Raji (cell line): ENCODE measurements around the gene TGFBR3.

ENCODE experiments used
- POLR2A ChIP-seq: IDR thresholded peaks from 2 replicates; pipeline ENCODE4 v1.6.1; 2011; ENCODE audit warnings: low read depth, low read length, control low read depth; ENCODE audit not compliant: insufficient read depth

TGFBR3 gene

DNA sequence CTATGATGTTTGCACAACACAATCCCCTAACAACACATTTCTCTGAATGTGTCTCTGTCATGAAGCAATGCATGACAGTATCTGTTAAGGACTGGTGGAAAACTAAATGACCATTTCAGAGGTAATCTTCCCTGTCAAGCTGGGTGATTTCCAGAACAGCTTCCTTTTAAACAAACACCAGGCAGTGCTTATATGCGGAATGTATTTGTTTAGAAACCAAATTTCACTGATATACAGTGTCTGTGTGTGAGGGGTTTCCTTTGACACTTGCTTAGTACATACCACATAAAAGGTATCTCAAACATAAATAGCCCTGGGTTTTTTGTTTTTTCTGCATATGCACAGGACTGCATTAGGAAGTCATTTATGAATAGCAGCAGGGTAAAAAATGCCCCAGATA lies 95.6 kb downstream of the TGFBR3 start:
- no peak for TF ChIP-seq POLR2A

DNA sequence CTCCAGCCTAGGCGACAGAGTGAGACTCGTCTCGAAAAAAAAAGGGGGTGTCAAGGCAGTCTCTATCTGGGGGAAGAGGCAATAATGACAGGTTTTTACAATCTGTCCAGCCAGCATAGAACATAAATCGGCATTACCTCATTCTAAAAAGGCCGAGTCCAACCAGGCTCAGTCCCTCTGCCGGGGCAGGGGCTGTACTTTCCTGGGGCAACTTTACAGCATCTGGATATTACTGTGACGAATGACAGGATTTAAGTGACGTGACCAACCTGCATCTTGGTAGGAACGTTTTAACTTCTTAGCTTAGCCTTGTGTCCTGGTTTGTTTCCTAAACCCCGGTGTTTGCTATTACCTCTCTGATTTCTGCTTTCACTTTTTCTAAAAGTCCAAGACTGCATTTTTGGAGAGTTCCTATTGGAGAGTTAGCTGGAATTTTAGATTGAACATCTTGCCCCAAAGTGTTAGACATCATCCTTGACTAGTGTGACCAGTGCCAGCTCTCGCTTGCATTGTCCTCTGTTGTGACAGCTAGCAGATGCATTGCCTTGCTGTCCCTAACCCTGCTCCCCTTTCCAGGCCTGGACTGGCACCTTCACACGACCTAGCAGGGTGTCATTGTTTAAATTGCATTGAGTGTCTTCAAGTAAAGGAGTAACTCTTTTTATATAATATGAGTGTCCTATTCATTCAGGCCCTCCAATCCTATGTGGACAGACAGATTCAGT lies 96.5 kb downstream of the TGFBR3 start:
- TF ChIP-seq POLR2A: no peak

DNA sequence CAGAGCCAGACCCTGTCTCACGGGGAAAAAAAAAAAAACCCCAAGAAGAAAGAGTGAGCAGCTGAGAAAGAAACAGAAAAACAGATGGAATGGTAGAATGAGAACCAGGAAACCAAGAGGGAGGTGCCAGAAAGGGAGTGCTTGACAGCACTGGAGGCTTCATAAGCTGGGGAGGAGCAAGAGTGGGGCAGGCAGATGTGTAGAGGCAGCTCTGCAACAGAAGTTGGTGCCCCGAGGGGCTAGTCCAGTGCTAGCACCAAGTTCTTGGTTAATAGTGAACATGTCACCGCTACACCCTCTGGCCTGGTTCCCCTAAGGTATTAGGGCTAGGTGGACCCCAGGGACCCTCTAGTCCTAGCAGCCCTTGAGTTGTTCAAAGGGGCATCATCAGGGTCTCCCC lies 98.0 kb downstream of the TGFBR3 start:
- no peak for TF ChIP-seq POLR2A

DNA sequence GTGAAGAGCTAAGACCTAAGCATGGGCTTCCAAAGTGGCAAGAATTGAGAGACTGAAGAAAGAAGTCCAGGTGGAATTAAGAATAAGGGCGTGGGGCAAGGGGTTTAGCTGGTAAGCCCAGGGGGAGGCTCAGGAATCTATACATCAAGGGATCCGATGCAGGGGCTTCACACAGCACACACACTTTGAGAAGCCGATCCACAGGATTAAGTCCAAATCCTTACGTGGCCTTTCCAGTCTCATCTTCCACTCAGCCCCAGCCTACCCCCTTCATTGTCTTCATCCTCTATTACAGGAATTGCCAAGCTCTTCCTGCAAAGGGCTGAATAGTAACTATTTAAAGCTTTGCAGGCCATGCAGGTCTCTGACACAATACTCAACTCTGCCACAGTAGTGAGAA lies 101.3 kb downstream of the TGFBR3 start:
- TF ChIP-seq POLR2A: no peak

DNA sequence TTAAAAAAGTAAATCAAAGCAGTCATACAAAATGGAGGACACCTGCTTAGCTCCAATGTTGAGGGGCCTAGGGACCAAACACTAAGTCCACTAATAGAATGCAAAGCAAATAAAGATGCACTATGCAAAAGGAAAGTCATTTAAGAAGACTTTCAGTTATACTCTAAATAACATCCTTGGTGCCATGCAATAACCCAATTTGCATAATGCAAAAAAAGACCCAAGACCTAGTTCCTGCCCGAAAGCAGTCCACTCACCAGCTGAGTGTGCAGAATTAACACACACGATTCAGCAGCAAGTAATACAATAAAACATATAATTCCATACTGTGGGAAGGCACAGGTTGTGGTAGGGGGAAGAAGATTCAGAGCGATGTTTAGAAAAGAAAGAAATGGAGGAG lies 101.8 kb downstream of the TGFBR3 start:
- no peak for TF ChIP-seq POLR2A

DNA sequence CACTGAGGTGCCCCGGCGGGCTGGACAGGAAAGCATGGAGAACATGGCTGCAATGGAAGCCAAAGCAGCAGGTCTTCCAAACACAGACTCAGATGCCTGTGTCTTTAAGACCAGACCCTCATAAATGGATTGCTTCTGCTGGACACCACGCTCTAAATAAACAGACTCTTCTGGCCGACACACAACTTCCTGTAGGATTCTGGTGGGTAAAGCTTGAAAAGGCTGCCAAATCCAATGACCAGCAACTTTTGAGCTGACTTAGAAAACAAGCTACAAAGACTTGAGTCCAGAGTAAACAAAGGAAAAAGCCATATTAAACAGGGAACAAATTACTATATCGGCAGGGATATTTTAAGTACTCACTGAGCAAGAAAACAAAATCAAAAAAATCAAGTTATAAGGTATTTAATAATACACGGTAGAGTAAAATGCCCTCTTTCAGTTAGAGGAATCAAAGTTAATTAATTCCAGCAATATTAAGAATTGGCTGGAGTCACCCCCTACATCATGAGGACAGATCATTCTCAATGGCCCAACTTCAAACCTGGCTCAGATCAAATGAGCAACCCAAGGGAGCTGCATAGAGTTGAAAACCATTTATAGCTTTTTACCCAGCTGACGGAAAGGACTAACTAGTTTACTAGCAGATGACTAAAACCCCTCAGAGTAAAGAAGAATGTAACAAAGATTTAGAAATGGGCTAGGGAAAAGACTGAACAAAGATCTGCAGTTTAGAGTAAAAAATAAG lies 102.4 kb downstream of the TGFBR3 start:
- no peak for TF ChIP-seq POLR2A

DNA sequence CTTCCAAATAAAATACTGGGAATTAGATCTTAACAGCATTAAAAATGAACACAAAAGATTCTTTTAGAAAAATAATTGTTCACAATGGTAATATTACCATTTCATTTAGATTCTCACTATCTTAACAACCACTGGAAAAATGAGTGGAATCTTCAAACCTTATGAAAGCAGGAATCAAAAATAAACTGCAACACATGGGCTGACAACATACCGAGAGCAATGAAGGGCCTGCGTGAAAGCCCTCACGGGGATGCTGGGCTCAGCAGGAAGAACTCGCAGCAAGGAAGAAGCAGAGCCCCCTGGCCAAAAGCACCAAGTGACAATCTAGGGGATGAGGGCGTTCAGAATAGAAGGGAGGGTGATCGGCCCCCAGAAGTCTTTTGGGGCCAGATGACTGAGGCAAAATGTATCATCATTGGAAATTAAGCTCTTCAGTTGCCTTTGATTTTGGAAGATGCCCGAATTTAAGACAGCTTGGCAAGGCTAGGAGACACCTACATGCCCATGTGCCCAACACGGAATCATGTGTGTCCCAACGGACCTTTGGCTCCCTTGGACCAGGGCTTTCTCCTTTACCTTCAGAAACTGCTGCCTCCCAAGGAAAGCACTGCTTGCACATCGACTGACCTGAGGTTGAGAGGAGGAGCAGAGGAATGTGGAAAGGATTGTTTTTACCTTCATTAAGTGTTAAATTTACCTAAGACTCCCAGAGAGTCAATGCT lies 103.9 kb downstream of the TGFBR3 start:
- TF ChIP-seq POLR2A: no peak

DNA sequence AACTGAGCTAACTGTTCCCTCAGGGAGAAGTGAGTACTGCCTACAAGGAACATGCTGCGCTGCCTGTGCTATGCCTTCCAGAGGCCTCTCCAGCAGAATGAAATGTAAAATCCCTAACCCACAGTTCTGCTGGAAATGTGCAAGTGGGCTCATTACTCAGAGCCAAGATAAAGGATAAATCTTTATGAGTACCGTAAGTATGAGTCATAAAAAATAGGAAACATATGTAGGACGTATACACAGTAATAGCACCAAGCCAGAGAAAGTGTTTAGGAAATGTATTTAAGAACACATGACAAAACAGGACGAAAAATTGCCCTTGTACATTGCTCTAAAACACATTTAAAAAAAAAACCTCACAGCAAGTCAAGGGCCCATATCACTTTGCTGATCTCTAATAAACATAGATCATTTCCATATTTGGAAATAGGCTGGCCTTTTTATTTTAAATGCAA lies 104.6 kb downstream of the TGFBR3 start:
- TF ChIP-seq POLR2A: no peak

DNA sequence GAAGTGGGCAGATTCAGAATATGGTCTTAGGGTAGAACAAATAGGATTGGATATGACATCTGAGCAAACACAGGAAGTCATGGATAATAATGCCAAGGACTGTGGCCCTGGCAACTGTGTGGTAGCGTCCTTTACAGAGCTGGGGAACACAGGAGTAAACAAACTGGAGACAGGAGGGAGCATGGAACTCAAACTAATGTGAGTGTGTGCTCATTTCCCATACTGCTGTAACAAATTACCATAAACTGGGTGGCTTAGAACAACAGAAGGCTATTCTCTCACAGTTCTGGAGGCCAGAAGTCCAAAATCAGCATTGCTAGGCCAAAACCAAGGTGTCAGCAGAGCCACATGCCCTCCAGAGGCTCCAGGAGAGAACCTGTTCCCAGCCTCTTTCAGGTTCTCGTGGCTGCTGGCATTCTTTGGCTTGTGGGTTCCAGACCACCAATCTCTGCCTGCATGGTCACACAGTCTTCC lies 106.4 kb downstream of the TGFBR3 start:
- no peak for TF ChIP-seq POLR2A

DNA sequence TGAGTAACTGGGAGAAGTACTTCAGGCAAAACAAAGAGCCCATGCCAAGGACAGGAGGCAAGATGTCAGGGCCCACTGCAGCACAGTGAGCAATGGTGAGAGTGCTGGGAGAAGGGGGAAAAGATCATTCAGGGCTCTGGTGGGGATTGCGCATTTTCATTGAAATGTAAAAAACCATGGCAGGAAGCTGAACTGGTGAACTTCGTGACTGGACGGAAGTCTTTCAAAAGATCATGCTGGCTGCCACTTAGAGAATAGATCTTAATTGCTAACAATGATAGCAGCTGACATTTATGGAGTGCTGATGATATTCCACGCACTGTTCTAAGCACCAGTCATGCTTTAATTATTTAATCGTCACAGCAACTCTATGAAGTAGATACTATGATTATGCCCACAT lies 107.0 kb downstream of the TGFBR3 start:
- no peak for TF ChIP-seq POLR2A

DNA sequence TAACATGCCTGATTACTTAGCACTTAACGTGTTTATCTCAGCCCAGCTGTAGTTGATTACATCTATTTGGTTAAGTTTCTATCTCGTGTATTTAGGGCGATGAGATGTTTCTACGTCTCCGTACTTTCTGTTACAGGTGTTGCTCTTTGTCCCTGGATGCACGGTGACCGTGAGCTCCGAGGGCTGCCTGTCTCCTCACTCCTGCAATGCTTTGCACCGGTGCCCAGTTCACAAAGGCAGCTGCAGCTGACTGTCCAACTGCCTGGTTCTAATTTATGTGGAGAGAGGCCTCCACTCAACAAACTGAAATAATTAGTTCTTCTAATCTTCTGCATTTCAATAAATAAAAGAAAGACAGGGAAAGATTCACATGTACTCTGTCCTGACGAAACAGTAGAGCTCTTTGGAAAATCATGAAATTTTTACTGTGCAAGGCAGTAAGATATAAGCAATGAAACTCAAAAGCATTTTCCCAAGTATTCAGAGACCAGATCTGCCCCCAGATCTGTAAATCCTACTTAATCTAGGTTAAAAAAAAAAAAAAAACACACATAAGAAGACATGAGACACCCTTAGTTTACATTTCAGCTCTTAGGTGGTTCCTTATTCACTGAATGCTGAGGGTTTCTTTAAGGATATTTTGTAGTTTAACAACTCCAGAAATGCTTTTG lies 108.2 kb downstream of the TGFBR3 start:
- TF ChIP-seq POLR2A: no peak

DNA sequence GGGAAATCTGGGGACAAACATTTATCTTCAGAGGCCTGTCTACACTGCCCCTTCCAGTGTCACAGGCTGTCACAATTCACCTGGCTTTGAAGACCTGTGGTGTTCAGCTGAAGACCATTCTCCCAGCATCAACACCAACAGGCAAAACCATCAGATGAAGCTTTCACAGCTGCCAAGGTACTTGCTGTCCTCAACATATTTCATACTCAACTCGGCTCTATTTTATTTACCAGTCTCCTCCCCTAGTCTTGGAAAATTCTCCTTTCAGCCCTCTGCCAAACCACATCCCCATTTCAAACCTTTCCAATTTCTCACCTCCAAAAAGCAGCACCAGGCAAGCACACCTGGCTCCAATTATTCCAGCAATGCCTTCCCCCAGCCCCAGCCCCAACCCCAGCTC lies 108.8 kb downstream of the TGFBR3 start:
- no peak for TF ChIP-seq POLR2A

DNA sequence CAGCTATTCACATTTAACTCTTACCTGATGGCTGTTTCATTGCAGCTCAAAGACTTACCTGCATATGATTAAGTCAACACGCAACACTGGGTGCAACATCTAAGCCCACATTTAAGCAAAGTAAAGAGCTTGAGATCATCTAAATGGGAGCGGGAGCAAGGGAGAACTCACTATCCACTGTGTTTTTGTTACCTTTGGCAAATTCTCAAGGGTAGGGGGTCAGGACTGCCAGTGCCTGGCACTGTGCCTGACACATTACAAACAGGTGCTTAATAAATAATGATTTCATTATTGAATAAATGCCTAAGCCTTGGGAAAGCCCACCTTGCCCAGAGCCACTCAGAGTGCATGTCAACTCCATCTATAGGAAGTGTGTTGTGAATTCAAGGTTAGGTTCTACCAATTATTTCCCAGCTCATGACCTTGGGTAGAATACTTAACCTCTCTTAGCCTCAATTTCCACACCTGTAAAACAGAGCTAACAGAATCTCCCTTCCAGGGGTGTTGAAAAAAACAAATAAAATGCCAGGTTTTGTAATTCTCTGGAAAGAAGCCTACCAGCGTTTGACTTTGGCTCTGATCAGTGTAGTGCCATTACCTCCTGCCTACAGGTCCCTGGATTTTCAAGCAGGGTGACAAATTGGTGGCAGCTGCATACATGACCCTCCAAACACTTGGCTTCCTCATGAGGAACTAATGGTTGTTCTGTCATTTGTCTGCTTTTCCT lies 109.7 kb downstream of the TGFBR3 start:
- no peak for TF ChIP-seq POLR2A

DNA sequence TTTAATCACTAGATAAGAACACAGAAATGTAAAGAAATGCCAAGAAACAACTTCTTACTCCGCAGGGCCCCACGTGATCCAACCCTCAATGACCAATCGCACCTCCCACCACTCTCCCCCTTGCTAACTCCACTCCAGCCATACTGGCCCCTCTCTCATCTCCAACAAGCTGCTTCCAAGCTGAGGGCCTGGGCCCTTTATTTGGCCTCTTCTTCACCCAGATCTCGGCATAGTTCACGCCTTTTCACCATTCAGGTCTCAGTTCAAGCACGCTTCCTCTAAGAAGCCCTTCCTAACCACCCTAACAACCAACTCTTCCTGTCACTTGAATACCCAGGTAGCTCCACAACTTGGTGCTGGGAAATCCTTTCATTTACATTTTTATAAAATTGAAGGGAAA lies 110.7 kb downstream of the TGFBR3 start:
- no peak for TF ChIP-seq POLR2A
